Type B pancreatic cell (in vitro differentiated cells): ENCODE measurements around the gene ACIN1. TPM values are rescaled to one million over a fixed set of nuclear protein-coding genes. Genes with fewer than 3 reads are reported as not detected.

Experiments
- DNase-seq: peaks from one replicate; pipeline ENCODE4 v3.0.0; 2021; ENCODE audit warnings: mixed read lengths; ENCODE audit not compliant: unreplicated experiment; ENCODE audit errors: extremely low spot score
- H3K27ac Mint-ChIP-seq: 2 replicates; pipeline ENCODE4 v1.8.0; 2021; ENCODE audit warnings: mild to moderate bottlenecking, mixed read lengths
- H3K27me3 Mint-ChIP-seq: 2 replicates; pipeline ENCODE4 v1.8.0; 2021; ENCODE audit warnings: mixed read lengths
- H3K36me3 Mint-ChIP-seq: 2 replicates; pipeline ENCODE4 v1.8.0; 2021; ENCODE audit warnings: mixed read lengths
- H3K4me1 Mint-ChIP-seq: one replicate; pipeline ENCODE4 v1.8.0; 2021; ENCODE audit warnings: mixed read lengths; ENCODE audit not compliant: unreplicated experiment
- H3K4me3 Mint-ChIP-seq: 2 replicates; pipeline ENCODE4 v1.8.0; 2021; ENCODE audit warnings: mild to moderate bottlenecking, mixed read lengths
- H3K9me3 Mint-ChIP-seq: 2 replicates; pipeline ENCODE4 v1.8.0; 2021; ENCODE audit warnings: mixed read lengths
- CTCF ChIP-seq: fragments of 200-600 bp; sonication (generic); conservative IDR thresholded peaks from 2 replicates; pipeline ENCODE4 v1.5.0; 2021; ENCODE audit warnings: antibody characterized with exemption, mild to moderate bottlenecking
- total RNA-seq: library from RNA; stranded (reverse); gene quantifications from 2 replicates; pipeline ENCODE4 v1.2.1, GENCODE V29; 2021; ENCODE audit warnings: low replicate concordance

The ACIN1 gene
- total RNA-seq, 1 donor from 2014 or later: 342 TPM

- Mint-ChIP-seq H3K4me3 (peak overlapping the region; percentile 97), H3K36me3 (no peaks in the 10 kb centered on the region), H3K27me3 (no peaks in the 10 kb centered on the region), H3K27ac (peak overlapping the region; percentile 89), H3K4me1 (peaks cover 14% of the 10 kb centered on the region), H3K9me3 (no peaks in the 10 kb centered on the region)
- TF ChIP-seq CTCF: peak; percentile 82
- no peak for DNase-seq
These were observed 38.6 kb downstream of the ACIN1 start for GRCh38 chr14:23056145-23056955.

GRCh38 chr14:23055621-23056144 is 39.3 kb downstream of the ACIN1 start:
- H3K9me3 Mint-ChIP-seq: no peaks in the 10 kb centered on the region
- no peak for TF ChIP-seq CTCF
- DNase-seq: no peak
- no peaks in the 10 kb centered on the region for H3K36me3 Mint-ChIP-seq
- no peaks in the 10 kb centered on the region for H3K27me3 Mint-ChIP-seq
- H3K4me1 Mint-ChIP-seq: peaks cover 14% of the 10 kb centered on the region
- H3K27ac Mint-ChIP-seq: peak overlapping the region; percentile 89
- H3K4me3 Mint-ChIP-seq: peak overlapping the region; percentile 97

- no peaks in the 10 kb centered on the region for H3K9me3 Mint-ChIP-seq
- no peaks in the 10 kb centered on the region for H3K36me3 Mint-ChIP-seq
- H3K27me3 Mint-ChIP-seq: no peaks in the 10 kb centered on the region
- H3K27ac Mint-ChIP-seq: no peak overlapping the region
- no peak for DNase-seq
- H3K4me1 Mint-ChIP-seq: peaks cover 14% of the 10 kb centered on the region
- TF ChIP-seq CTCF: no peak
- H3K4me3 Mint-ChIP-seq: no peak overlapping the region
These were observed 39.8 kb downstream of the ACIN1 start for GRCh38 chr14:23055147-23055550.

GRCh38 chr14:23054000-23054811 is 40.7 kb downstream of the ACIN1 start:
- no peaks in the 10 kb centered on the region for H3K36me3 Mint-ChIP-seq
- H3K4me1 Mint-ChIP-seq: peaks cover 14% of the 10 kb centered on the region
- no peaks in the 10 kb centered on the region for H3K27me3 Mint-ChIP-seq
- no peak for DNase-seq
- peak; percentile 47 for TF ChIP-seq CTCF
- no peak overlapping the region for H3K4me3 Mint-ChIP-seq
- H3K9me3 Mint-ChIP-seq: no peaks in the 10 kb centered on the region
- H3K27ac Mint-ChIP-seq: no peak overlapping the region

GRCh38 chr14:23053426-23053825 is 41.5 kb downstream of the ACIN1 start:
- Mint-ChIP-seq H3K4me3 (no peak overlapping the region), H3K36me3 (no peaks in the 10 kb centered on the region), H3K27me3 (no peaks in the 10 kb centered on the region), H3K27ac (no peak overlapping the region), H3K9me3 (no peaks in the 10 kb centered on the region), H3K4me1 (peaks cover 14% of the 10 kb centered on the region)
- DNase-seq: no peak
- TF ChIP-seq CTCF: no peak
